NOMO-1 treated with DMSO at 0.1 percent for 48 hours (cell line): ENCODE data around the gene UVRAG.
"Not testable (repeated sequence)": the region's sequence is repeated elsewhere in the genome, so short reads cannot be mapped to it uniquely, and the experiment has no call there.

Experiments used
- DNase-seq: peaks from one replicate; lab custom pipeline; 2025; ENCODE audit not compliant: unreplicated experiment; lab: John Stamatoyannopoulos, UW

The UVRAG gene

DNA sequence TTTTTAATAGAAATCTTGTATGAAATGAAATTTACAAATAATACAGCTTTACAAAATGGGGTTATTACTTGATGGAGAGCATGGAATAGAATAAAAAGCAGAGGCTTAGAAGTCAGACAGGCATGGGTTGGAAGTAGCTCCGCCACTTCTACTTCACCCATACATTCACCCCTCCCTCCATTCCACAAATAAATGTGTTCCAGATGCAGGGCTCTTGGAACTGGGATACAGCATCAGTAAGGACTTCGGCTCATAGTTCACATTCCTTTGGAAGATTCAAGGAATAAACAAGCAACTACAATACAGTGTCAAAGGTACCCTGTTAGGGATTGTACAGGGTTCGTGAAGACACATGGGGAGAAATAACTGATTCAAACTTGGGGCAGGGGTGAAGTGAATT, 234.5 kb downstream of the UVRAG start:
- no peak for DNase-seq

DNA sequence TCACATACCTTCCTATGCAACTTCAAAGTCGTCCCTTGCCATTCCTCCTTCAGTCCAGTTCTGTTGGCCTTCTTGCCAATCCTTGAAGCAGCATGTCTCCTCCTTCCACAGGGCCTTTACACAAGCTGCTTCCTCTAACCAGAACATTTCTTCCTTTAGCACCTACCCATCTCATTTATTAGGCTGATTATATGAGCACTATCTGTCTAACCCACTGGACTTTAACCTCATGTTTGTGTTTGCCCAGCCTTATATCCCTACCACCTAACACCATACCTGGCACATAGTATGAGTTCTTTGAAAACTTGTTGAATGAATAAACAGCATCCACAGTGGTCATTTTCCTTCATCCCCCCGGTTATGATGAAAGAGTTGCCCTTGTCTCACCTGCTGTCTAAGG, 236.9 kb downstream of the UVRAG start:
- DNase-seq = no peak

DNA sequence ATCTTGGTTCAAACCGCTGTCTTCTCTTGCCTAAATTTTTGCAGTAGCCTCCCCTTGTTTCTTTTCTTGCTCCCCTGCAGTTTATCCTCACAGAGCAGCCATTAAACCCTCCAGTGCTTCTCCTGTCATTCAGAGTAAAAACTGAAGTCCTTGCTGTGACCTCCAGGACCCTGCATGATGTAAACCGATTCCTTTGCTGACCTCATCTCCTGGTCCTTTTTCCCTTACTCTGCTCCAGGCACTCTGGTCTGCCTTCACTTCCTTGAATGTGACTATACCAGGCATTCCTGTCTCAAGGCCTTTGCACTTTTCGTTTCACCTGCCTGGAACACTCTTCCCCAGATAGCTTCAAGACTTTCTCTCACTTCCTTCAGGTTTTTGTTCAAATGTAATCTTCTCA, 239.3 kb downstream of the UVRAG start:
- DNase-seq = no peak

DNA sequence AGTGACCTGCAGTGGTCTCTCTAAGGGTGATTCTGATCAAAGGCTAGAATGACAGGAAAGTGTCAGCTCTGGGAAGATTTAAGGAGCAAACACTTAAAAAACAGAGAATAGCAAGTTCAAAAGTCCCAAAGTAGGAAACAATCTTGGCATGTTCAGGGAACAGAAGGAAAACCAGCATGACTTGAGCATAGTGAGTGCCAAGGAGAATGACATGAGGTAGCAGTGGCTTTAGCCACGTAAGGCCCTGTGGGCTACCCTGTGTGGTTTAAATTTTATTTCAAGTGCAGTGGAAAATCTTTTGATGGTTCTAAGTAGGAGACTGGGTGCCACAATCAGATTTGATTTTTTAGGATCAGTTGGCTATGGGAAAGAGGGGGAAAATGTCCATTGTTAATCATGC, 241.9 kb downstream of the UVRAG start:
- DNase-seq = no peak

DNA sequence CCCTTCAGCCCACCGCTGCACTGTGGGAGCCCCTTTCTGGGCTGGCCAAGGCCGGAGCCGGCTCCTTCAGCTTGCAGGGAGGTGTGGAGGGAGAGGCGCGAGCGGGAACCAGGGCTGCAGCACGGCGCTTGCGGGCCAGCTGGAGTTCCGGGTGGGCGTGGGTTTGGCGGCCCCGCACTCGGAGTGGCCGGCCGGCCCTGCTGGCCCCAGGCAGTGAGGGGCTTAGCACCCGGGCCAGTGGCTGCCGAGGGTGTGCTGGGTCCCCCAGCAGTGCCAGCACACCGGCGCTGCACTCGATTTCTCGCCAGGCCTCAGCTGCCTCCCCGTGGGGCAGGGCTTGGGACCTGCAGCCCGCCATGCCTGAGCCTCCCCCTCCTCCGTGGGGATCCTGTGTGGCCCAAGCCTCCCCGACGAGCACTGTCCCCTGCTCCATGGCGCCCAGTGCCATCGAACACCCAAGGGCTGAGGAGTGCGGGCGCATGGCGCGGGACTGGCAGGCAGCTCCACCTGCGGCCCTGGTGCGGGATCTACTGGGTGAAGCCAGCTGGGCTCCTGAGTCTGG, 245.5 kb downstream of the UVRAG start:
- DNase-seq = not testable (repeated sequence)

DNA sequence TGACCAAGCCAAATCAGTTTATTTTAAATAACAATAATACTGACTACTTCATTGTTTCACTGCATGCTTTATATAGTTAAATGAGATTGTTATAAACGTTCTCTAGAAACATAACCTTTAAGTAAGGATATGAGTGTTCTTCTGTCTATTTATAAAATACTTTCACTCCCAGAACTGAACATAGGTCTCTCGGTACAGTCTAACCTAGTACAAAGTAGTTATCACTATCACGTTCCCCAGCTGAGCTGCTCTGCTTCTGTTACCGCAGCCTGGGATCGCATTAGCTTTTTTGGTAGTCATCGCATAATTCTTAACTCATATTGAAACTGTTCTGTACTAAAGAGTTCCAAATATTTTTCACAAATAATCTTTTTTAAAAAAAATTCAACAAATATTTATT, 247.7 kb downstream of the UVRAG start:
- no peak for DNase-seq

DNA sequence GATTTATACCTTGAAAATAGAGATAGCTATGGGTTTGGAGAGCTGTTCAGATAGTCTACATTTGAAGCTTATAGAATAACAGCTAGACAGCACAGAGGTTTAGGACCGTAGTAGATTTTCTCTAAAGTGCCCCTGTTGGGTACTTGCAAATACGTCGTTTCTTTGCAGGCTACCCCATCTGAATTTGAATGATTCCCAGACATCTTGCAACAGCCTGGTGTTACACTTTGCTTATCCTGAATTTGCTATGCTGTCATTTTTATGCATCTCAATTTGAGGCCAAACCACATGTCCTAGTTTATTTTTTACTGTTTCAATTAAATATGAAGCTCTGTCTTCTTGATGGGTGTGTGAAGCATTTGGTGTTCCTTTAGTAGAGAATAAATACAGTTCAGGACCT, 249.2 kb downstream of the UVRAG start:
- no peak for DNase-seq

DNA sequence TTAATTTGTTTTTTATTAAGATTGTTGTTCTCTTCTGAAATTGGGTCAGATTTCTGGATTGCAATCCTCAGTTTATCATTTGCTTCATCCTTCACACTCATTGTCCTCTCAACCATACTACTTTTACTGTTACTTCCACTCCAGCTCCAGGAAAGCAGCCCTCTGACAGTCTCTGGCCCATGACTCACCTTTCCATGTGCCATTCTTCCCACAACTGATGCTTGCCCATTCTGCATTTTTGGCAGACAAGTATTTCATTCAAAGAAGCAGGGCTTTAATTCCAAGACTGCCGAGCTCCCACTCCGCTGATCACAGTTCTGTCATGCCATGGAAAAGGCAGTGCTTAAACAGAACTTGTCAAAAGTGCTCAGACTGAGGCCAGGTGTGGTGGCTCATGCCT, 252.1 kb downstream of the UVRAG start:
- no peak for DNase-seq

DNA sequence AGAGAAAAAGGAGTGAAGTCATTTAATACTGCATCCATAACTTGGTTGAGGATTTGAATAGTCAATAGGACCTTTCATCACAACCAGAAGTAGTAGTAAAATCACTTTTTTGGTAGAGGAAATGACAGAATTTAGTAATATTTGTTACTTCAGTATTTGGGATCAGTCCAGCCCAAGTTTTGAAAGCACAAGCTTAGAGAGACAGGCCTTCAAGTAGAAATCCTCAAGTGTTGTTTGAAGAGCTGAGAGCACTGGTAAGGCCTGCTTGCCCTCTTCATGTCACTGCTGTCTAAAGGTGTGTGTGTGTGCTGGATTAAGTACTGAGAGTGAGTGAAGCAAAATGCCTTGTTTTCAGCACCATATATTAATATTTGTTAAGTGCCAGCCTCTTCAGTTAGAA, 254.0 kb downstream of the UVRAG start:
- no peak for DNase-seq

DNA sequence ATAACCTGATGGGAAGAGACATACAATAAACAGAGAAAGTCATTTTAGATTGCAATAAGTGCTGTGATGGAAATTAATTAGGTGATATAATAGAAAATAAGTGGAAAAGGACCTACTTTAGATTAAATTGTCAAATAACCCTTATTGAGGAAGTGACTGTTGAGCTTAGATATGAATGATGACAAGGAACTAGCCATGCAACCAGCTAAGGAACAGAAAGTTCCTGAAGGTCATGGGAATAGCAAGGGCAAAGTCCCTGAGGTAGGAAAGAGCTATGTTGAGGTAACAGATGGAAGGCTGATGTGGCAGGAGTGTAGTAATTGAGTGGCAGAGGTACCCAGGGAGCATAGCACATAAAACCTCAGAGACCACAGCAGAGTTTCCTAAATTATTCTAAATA, 256.1 kb downstream of the UVRAG start:
- peak; percentile 57 for DNase-seq

DNA sequence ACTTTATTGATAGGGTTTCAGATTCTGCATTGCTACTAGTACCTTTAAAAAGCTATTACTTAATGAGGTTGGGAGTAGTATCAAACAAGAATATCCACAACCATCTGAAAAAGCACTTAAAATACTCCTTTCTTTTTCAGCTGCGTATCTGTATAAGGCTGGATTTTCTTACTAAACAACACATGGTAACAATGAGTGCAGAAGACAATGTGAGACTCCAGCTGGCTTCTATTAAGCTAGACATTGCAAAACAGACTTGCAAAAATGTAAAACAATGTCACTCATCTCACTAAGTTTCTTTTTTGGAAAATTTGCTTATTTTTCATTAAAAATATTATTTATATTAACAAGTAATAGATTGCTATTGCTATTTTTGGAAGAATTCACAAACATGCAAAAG, 258.7 kb downstream of the UVRAG start:
- DNase-seq = no peak

DNA sequence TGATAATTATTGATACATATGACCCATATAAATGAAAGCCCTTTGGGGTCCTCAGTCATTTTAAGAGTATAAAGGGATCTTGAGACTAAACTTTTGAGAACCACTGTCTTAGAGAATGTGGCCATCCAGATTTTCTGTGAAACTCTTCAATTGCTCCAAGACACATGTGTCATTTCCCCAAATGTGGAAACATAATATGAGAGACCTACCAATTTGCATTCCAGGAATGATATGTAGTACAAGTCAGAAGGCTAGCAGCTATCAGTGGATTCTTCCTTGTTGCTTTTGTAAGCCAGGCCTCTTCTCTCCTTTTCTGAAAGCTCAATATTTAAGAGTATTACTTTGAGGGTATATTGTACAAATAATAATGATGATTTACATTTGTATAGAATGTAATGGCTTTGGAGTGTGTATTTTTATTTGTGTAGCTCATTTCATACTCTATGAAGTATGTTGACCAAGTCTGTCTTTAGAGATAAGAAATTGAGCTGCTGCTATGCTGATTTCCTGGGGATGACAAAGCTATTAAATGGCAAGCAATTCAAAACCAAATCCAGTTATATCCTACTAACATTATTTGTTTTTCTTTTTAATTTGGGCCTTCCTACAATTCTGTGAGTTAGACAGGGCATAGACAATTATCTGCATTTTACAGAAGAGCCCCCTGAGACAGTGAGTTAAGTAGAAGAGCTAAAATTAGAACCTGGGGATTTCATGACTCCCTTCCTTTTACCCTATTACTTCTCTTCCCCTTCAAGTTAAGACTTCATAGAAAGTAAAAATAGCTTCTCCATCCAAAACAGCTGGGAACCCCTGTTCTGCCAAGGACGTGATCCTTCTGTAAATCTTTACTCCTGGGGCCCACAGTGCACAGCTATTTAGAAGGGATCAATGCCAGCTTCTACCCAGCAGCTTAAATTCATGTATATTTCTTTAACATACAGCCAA, 259.4 kb downstream of the UVRAG start:
- peak; percentile 18 for DNase-seq

DNA sequence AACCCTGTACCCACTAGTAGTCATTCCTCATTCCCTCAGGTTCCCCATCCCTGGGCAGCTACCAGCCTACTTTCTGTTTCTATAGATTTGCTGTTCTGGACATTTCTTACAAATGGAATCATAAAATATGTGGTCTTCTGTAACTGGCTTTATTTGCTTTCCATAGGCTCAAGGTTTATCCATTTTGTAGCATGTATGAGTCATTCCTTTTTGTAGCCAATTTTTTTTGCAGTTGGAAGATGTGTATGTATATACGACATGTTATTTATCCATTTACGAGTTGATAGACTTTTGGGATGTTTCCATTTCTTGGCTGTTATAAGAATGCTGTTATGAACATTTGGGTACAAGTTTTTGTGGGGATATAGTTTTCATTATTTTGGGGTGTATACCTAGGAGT, 260.7 kb downstream of the UVRAG start:
- no peak for DNase-seq

DNA sequence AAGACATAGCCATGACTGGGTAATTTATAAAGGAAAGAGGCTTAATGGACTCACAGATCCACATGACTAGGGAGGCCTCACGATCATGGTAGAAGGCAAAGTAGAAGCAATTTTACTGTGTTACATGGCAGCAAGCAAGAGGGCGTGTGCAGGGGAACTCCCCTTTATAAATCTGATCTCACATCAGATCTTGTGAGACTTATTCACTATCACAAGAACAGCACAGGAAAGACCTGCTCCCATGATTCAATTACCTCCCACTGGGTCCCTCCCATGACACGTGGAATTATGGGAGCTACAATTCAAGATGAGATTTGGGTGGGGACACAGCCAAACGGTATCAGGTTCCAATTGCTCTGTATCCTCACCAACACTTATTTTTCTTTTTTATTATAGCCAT, 261.2 kb downstream of the UVRAG start:
- DNase-seq = not testable (repeated sequence)

DNA sequence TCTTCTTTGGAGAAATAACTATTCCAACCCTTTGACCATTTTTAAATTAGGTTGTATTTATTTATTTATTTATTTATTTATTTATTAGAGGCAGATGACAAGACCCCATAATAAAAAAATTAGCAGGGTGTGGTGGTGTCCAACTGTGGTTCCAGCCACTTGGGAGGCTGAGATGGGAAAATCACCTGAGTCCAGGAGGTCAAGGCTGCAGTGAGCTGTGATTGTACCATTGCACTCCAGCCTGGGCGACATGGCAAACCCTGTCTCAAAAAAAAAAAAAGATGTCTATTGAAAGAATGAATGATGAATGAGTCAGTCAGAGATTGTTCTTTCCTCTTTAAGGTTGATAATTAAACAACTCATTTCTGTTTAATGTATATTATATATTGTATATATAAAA, 261.7 kb downstream of the UVRAG start:
- no peak for DNase-seq

DNA sequence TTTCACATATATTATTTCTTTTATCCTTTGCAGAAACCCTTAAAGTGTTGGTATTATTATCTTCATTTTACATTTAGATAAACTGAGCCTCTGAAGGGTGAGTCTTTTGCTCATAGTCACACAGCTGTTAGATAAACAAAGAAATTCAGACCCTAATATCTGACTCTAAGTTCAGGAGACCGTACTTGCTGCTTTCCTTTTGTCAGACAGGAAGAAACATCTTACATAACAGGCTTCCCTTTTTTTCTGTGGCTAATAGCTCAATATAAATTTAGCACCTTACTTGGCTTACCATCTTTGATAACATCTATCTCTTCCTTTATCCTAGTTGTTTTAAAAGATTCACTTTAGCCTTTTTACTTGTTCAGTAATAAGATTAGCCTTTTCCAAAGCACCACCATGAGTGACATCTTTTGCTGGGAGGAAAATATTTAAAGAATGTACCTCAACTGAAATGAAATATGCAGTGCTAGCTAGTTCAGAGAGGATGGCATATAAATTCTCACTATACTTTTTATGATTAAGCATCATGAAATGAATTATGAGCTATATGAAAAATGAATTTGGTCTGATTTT, 262.7 kb downstream of the UVRAG start:
- peak; percentile 69 for DNase-seq

DNA sequence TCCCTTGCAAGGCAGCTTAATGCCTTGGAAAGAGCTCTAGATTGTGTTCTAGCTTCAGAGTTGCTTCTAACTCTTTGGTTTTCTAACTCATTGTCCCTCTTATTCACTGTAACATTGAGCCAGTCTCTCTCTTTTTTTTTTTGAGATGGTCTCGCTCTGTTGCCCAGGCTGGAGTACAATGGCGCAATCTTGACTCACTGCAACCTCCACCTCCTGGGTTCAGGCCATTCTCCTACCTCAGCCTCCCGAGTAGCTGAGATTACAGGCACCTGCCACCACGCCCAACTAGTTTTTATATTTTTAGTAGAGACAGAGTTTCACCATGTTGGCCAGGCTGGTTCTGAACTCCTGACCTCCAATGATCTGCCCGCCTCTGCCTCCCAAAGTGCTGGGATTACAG, 266.1 kb downstream of the UVRAG start:
- not testable (repeated sequence) for DNase-seq

DNA sequence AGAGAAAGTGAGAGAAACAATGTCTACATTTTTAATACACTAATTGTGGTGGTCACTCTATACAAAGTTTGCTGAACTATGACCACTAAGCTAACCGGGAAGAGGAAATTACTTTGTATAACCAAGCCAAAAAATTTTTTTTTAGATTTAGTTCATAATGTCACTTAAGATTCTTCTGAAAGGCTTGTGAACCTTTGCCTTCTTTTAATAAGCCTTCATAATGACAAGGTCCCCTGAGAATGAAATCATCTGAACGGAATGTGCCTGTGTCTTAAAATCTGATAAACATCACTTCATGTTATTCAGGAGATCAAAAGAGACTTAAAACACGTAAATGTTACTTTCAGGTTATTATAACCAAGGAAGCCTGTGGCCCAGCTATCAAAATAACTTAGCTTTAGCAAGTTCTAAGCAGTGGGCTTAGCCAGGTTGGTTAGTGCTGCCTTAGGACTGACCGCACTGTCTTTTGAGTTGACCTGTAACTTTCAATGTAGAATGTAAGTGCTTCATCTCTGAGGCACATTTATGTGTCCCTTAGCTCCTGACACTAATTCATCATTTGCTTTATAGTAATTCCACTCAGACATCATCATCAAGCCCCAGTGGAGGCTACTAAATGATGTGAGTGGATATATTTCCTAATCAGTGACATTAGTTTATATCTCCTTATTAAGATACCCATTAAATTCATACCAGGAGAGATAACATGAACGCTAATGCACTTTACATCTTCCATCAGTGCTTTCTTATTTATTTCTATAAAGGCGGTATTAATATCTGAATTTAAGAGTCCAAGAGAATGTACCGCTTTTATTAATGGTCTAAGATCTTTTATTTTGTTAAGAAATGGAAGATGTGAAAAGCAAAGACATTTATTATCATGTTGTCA, 268.8 kb downstream of the UVRAG start:
- DNase-seq = no peak

DNA sequence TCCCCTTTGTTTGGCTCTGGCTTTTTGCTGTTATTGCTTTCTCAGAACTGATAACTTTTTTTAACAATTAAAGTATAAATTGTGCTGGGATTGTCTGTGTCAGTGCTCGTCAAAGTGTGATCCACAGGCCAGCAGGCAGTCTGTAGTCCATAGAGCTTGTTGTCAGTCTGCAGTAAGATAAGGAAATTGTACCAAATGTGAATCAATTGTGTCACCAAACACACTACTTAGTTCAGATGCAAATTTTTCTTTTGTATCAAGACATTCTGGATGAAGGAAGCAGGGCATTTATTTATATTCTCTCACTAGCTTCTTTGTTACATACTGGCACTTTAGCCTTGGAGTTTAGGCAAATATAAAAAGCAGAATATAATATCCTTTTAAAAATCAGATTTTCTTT, 270.3 kb downstream of the UVRAG start:
- no peak for DNase-seq

DNA sequence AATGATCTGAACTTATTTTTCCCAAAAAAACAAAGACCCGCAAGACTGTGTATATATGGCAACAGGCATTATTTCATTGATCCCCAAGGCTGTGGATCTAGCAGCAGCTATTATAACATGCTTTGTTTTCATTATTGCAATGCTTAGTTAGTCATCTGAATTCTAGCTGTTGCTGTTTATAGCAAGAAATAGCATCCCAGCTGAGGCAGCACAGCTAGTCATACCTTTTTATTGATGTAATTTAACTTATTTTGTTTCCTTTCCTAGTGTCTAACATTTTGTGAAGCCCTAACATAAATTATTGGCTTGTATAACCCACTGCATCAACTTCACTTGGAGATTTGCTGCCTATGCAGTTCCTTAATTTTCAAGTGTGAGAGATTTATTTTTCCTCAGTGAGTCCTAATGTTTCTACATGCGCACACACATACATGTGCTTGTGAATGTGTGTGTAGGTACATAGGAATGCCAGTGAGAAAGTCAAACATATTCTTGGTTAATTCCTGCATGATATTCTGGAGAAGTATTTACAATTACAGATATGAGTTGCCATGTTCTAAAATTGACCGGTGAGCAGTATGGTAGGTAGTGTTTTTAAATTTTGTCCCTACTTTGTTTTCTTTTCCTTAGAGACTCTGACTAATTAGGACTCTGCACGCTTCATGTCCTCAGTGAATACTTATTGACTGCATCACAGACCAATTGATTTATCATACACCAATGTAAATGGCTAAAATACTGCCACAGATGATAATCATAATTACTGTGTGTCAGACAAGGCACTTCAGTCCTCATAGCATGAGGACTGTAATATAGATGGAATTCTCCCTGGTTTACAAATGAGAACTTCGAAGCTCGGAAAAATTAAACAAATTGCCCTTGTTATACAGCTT, 272.0 kb downstream of the UVRAG start:
- no peak for DNase-seq
